ENCODE data around the gene WDPCP.

GRCh38 chr2:63465633-63466032 is 122.6 kb downstream of the WDPCP start:
- TF ChIP-seq CTCF (IDR thresholded peaks at IDR 0.05) (no peak), ZFX (IDR thresholded peaks at IDR 0.05; ENCODE audit: borderline replicate concordance) (no peak)

All from 22Rv1 (cell line).